H9 (cell line): ENCODE data around the gene CD164L2. TPM values are rescaled to one million over a fixed set of nuclear protein-coding genes. Genes with fewer than 3 reads are reported as not detected.

Source experiments
- DNase-seq: peaks from one replicate; pipeline ENCODE4 v3.0.0-alpha.2; 2017
- H2AFZ ChIP-seq: one replicate; pipeline ENCODE4 v1.6.1; 2013; ENCODE audit warnings: mild to moderate bottlenecking, low read length, control low read depth, moderate library complexity
- H2AK5ac ChIP-seq: 2 replicates; pipeline ENCODE4 v1.6.1; 2013; ENCODE audit warnings: low read length, control low read depth, mixed read lengths; ENCODE audit not compliant: insufficient read length
- H2BK120ac ChIP-seq: one replicate; pipeline ENCODE4 v1.6.1; 2013; ENCODE audit warnings: low read depth, mild to moderate bottlenecking, low read length, control low read depth, inconsistent platforms; ENCODE audit not compliant: poor library complexity, severe bottlenecking
- H2BK12ac ChIP-seq: 2 replicates; pipeline ENCODE4 v1.6.1; 2013; ENCODE audit warnings: low read length, control low read depth, mixed read lengths, low read depth; ENCODE audit not compliant: insufficient read length
- H2BK15ac ChIP-seq: 2 replicates; pipeline ENCODE4 v1.6.1; 2013; ENCODE audit warnings: low read depth, low read length, control low read depth
- H2BK20ac ChIP-seq: one replicate; pipeline ENCODE4 v1.6.1; 2013; ENCODE audit warnings: low read depth, mild to moderate bottlenecking, low read length, control low read depth, inconsistent platforms; ENCODE audit not compliant: poor library complexity, severe bottlenecking
- H2BK5ac ChIP-seq: 2 replicates; pipeline ENCODE4 v1.6.1; 2013; ENCODE audit warnings: low read length, control low read depth, mixed read lengths; ENCODE audit not compliant: insufficient read length
- H3K14ac ChIP-seq: 2 replicates; pipeline ENCODE4 v1.6.1; 2013; ENCODE audit warnings: low read length, control low read depth; ENCODE audit not compliant: insufficient read depth
- H3K18ac ChIP-seq: 2 replicates; pipeline ENCODE4 v1.6.1; 2013; ENCODE audit warnings: low read depth, mild to moderate bottlenecking, mixed read lengths, low read length, control low read depth; ENCODE audit not compliant: insufficient read length
- H3K23ac ChIP-seq: 2 replicates; pipeline ENCODE4 v1.6.1; 2013; ENCODE audit warnings: low read length, control low read depth, mixed read lengths, low read depth; ENCODE audit not compliant: insufficient read length
- H3K23me2 ChIP-seq: 2 replicates; pipeline ENCODE4 v1.6.1; 2013; ENCODE audit warnings: low read depth, mild to moderate bottlenecking, mixed read lengths, low read length, control low read depth; ENCODE audit not compliant: insufficient read length, poor library complexity, severe bottlenecking
- H3K27ac ChIP-seq: 2 replicates; pipeline ENCODE4 v1.5.1; 2013; ENCODE audit warnings: low read length, control low read depth, mixed read lengths, low read depth; ENCODE audit not compliant: insufficient read length
- H3K27me3 ChIP-seq: 2 replicates; pipeline ENCODE4 v1.6.1; 2013; ENCODE audit warnings: low read length, control low read depth, inconsistent platforms; ENCODE audit not compliant: insufficient read depth
- H3K4ac ChIP-seq: 2 replicates; pipeline ENCODE4 v1.6.1; 2013; ENCODE audit warnings: low read depth, mild to moderate bottlenecking, control low read depth, inconsistent platforms, low read length, moderate library complexity
- H3K4me1 ChIP-seq: 2 replicates; pipeline ENCODE4 v1.6.1; 2013; ENCODE audit warnings: low read length, control low read depth, inconsistent platforms; ENCODE audit not compliant: insufficient read depth
- H3K4me2 ChIP-seq: 2 replicates; pipeline ENCODE4 v1.6.1; 2013; ENCODE audit warnings: low read length, control low read depth, mixed read lengths; ENCODE audit not compliant: insufficient read length, insufficient read depth
- H3K56ac ChIP-seq: 2 replicates; pipeline ENCODE4 v1.6.1; 2013; ENCODE audit warnings: low read depth, mild to moderate bottlenecking, mixed read lengths, low read length, control low read depth; ENCODE audit not compliant: insufficient read length
- H3K79me1 ChIP-seq: 2 replicates; pipeline ENCODE4 v1.6.1; 2013; ENCODE audit warnings: low read depth, mild to moderate bottlenecking, moderate library complexity, low read length, control low read depth, inconsistent platforms; ENCODE audit not compliant: insufficient read depth, poor library complexity, severe bottlenecking
- H3K79me2 ChIP-seq: 2 replicates; pipeline ENCODE4 v1.6.1; 2013; ENCODE audit warnings: low read length, control low read depth, inconsistent platforms; ENCODE audit not compliant: insufficient read depth
- H3K9ac ChIP-seq: 2 replicates; pipeline ENCODE4 v1.6.1; 2013; ENCODE audit warnings: low read length, control low read depth, mixed read lengths; ENCODE audit not compliant: insufficient read length; ENCODE audit errors: extremely low read depth
- H3K9me3 ChIP-seq: one replicate; pipeline ENCODE4 v1.6.1; 2013; ENCODE audit warnings: low read depth, low read length, inconsistent platforms; ENCODE audit not compliant: control insufficient read depth
- H3T11ph ChIP-seq: one replicate; pipeline ENCODE4 v1.6.1; 2013; ENCODE audit warnings: mild to moderate bottlenecking, low read length, control low read depth, inconsistent platforms
- H4K20me1 ChIP-seq: one replicate; pipeline ENCODE4 v1.6.1; 2013; ENCODE audit not compliant: control insufficient read depth, insufficient read length, insufficient read depth
- H4K5ac ChIP-seq: 2 replicates; pipeline ENCODE4 v1.6.1; 2013; ENCODE audit warnings: low read depth, mild to moderate bottlenecking, mixed read lengths, low read length, control low read depth; ENCODE audit not compliant: insufficient read length
- H4K8ac ChIP-seq: replicated peaks from 2 replicates; pipeline ENCODE4 v1.6.1; 2013; ENCODE audit warnings: low read length, control low read depth, mixed read lengths, low read depth; ENCODE audit not compliant: insufficient read length
- H4K91ac ChIP-seq: 2 replicates; pipeline ENCODE4 v1.6.1; 2013; ENCODE audit warnings: low read depth, mild to moderate bottlenecking, moderate library complexity, mixed read lengths, low read length, control low read depth; ENCODE audit not compliant: insufficient read length
- H3K27ac Mint-ChIP-seq, 3 experiments: 2 replicates in 2 of 3; 3 replicates in 1 of 3; pipeline ENCODE4 v1.8.0; 2020 to 2021; ENCODE audit warnings: mixed read lengths in 3 of 3, mild to moderate bottlenecking in 1 of 3, moderate library complexity in 1 of 3
- H3K27me3 Mint-ChIP-seq: 2 replicates; pipeline ENCODE4 v1.8.0; 2021; ENCODE audit warnings: low read depth, mild to moderate bottlenecking, moderate library complexity, mixed read lengths
- H3K36me3 Mint-ChIP-seq, 3 experiments: 2 replicates in 2 of 3; 3 replicates in 1 of 3; pipeline ENCODE4 v1.8.0; 2020 to 2021; ENCODE audit warnings: low read depth in 3 of 3, mixed read lengths in 3 of 3; ENCODE audit not compliant: insufficient read depth in 1 of 3
- H3K4me1 Mint-ChIP-seq, 2 experiments: 2 replicates each; pipeline ENCODE4 v1.8.0; 2020; ENCODE audit warnings: mixed read lengths in 2 of 2
- H3K4me3 Mint-ChIP-seq, 2 experiments: 2 replicates in 1 of 2; 3 replicates in 1 of 2; pipeline ENCODE4 v1.8.0; 2020 to 2021; ENCODE audit warnings: mild to moderate bottlenecking in 2 of 2, mixed read lengths in 2 of 2, moderate library complexity in 1 of 2
- H3K9me3 Mint-ChIP-seq, 2 experiments: 2 replicates in 1 of 2; 3 replicates in 1 of 2; pipeline ENCODE4 v1.8.0; 2020; ENCODE audit warnings: mild to moderate bottlenecking in 2 of 2, mixed read lengths in 2 of 2, moderate library complexity in 1 of 2
- CTCF ChIP-seq: fragments of 200-600 bp; sonication (generic); conservative IDR thresholded peaks from 3 replicates; pipeline ENCODE4 v1.8.0; 2021; ENCODE audit warnings: antibody characterized with exemption, mild to moderate bottlenecking
- WGBS: extraction: QIAGEN DNeasy Blood & Tissue Kit; methylation state at CpG from one replicate; pipeline ENCODE4 v1.1.7; 2013; ENCODE audit warnings: missing lambda C conversion rate, low lambda C conversion rate, mixed read lengths; ENCODE audit not compliant: insufficient read length; ENCODE audit errors: extremely low coverage; 5-methylcytosine and 5-hydroxymethylcytosine counted together
- total RNA-seq: library from RNA; stranded (reverse); gene quantifications from 2 replicates; pipeline ENCODE4 v1.2.1, GENCODE V29; 2021

Gene CD164L2
- total RNA-seq, 1 experiment from 2014 or later, result 1.2 TPM

- no peaks in the 10 kb centered on the region for H3K79me2 ChIP-seq
- H3T11ph ChIP-seq, result no peak overlapping the region
- H3K4me2 ChIP-seq, result no peak overlapping the region
- no peak overlapping the region for H3K18ac ChIP-seq
- no peaks in the 10 kb centered on the region for H4K20me1 ChIP-seq
- H3K23me2 ChIP-seq, result peaks cover 1% of the 10 kb centered on the region
- no peak overlapping the region for H2BK5ac ChIP-seq
- no peaks in the 10 kb centered on the region; the same call in 1 of the 2 replicates for H3K4me1 ChIP-seq
- no peaks in the 10 kb centered on the region for H3K27me3 ChIP-seq
- no peak overlapping the region for H2AFZ ChIP-seq
- H3K27ac ChIP-seq, result no peak overlapping the region
- Mint-ChIP-seq H3K9me3 (no peaks in the 10 kb centered on the region; a peak in 1 of 5 replicates), H3K4me1 (peaks cover 32 to 46% of the 10 kb centered on the region in 2 experiments), H3K4me3 (no peak overlapping the region), H3K27ac (peak overlapping the region in 2 of 3 experiments; percentile 36 to 40; a peak in 2 of 7 replicates), H3K27me3 (no peaks in the 10 kb centered on the region; the same call in 1 of the 2 replicates), H3K36me3 (peaks cover 0 to 4% (median 3%) of the 10 kb centered on the region in 3 experiments; a peak in 2 of 7 replicates)
- no peak overlapping the region for H2AK5ac ChIP-seq
- H4K8ac ChIP-seq, result no peak overlapping the region
- TF ChIP-seq CTCF, result no peak
- no peak overlapping the region for H3K14ac ChIP-seq
- no peak overlapping the region for H4K91ac ChIP-seq
- no peaks in the 10 kb centered on the region for H3K79me1 ChIP-seq
- H3K56ac ChIP-seq, result no peak overlapping the region
- no CpG with 5 or more reads among the region's 3 CpGs for WGBS
- H3K9me3 ChIP-seq, result no peaks in the 10 kb centered on the region
- no peak for DNase-seq
- no peak overlapping the region for H2BK15ac ChIP-seq
- H2BK20ac ChIP-seq, result no peak overlapping the region
- no peak overlapping the region for H3K23ac ChIP-seq
- no peak overlapping the region for H3K4ac ChIP-seq
- no peak overlapping the region for H2BK120ac ChIP-seq
- H2BK12ac ChIP-seq, result no peak overlapping the region
- no peak overlapping the region for H3K9ac ChIP-seq
- H4K5ac ChIP-seq, result no peak overlapping the region
These were observed 14.0 kb upstream of the CD164L2 start for GRCh38 chr1:27397110-27397509.
